ENCODE results near the gene ATP8A1.
"Not testable (repeated sequence)": the region's sequence is repeated elsewhere in the genome, so short reads cannot be mapped to it uniquely, and the experiment has no call there.

The ATP8A1 gene

DNA sequence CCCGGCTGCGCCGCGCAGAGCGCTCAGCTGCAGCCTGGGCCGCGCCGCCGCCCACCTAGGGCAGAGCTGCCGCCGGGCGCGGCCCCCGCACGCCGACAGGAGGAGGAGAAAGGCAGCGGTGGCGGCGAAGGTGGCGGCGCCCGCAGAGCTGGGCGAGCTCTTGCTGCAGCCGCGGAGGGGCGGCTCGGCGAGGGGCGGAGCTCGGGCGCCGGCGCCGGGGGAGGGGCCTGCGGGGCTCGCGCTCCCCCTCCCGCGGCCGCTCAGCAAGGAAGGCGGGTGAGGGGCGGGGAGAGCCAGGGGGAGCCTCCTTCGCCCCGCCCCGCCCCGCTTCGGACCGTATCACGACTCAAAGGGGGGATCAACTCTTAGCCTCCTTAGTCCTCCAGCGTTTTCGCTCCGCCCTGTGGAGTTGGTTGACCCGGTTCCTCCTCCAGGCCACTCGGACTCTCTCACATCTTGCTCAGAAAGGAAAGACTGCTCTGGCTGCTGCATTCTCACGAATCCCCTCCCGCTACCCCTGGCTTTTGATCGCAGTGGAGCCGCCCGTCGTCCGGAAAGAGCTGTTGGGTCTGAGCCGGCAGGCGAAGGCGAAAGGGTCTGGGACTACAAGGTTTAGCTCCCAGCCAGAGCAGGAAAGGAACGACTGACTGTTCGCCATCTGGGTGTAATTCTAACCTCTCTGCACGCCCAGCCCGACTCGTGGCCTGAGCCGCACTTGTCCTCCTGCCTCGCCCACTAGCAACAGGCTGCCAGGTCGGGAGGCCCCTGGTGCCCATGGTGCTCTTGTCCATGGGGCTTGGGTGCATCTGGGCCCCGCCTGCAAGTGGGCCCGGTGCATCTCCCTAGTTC lies at the start of gene ATP8A1:
TSS of gene ATP8A1 (minus strand) at position 162 of the 849 bp plus-strand sequence. CDS start 232 bp downstream, outside the sequence.
- peak; percentile 43 for DNase-seq (ENCODE audit: low read depth)
- H3K4me3 ChIP-seq (ENCODE audit: low read depth, low read length): peak within 1 kb of the TSS; percentile 64

DNA sequence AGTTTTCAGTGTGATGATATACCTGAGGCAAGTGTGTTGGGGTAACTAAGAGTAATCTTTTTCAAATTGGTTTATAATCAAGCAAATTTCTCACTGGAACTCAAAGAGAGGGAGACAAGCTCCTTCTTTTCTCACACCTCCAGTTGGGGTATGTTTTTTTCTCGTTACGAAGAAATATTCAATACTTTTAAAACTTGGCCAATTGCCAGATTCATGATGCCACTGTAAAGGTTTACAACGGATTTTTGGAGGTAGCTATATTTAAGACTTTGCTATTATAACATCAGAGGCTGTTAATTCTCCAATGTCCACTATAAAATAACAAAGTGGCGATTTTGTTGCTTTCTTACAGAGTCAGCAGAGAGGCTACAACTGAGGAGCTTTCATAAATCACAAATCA lies 49.2 kb upstream of the ATP8A1 start:
- no peak overlapping the region for H3K4me3 ChIP-seq (ENCODE audit: low read depth, low read length)
- no peak for DNase-seq (ENCODE audit: low read depth)

DNA sequence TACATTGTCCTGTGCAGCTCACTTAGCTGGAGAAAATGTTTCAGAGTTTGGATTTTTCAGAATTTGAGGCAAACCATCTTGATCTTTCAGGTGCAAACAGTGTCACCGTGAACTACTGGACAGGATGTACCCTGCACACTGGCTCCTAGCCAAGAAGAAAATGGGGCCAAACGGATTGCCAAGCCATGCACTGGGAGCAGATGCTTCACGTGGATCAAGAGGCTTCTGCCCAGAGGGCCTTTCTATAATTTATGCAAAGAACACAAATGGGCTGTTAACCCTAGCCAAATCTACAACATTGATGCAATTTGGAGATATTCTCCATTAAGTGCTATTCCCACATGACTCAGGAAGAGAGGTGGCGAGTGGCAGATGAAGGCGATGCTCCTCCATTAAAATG lies 46.9 kb upstream of the ATP8A1 start:
- DNase-seq (ENCODE audit: low read depth): no peak
- no peak overlapping the region for H3K4me3 ChIP-seq (ENCODE audit: low read depth, low read length)

- DNase-seq (ENCODE audit: low read depth): no peak
Observed at GRCh38 chr4:42702895-42703294, 46.0 kb upstream of the ATP8A1 start.

GRCh38 chr4:42701780-42702179 lies 44.9 kb upstream of the ATP8A1 start:
- not testable (repeated sequence) for DNase-seq (ENCODE audit: low read depth); H3K4me3 ChIP-seq (ENCODE audit: low read depth, low read length)

More at GRCh38 chr4:42702895-42703294, 46.0 kb upstream of the ATP8A1 start:
- H3K4me3 ChIP-seq (ENCODE audit: low read depth, low read length): no peak overlapping the region

- no peak for DNase-seq (ENCODE audit: low read depth)
- no peak overlapping the region for H3K4me3 ChIP-seq (ENCODE audit: low read depth, low read length)
Observed at GRCh38 chr4:42690537-42690936, 33.6 kb upstream of the ATP8A1 start.

DNA sequence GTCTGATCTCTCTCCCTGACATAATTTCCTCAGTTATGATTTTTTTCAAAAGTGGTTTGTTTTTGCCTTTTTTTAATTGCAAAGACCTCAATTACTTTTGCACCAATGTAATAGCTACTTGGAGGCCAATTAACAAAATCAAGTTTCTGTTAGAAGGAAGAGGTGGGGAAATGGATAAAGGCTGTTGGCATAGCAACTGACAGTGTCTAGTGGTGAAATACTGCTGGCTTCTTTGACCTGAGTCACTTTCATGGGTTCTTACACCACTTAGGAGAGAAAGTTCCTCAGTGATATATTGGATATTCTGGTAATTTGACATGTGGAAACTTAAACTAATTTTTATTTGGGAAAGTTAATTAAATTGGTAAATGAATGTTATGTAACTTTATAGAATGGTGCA lies 26.5 kb upstream of the ATP8A1 start:
- no peak for DNase-seq (ENCODE audit: low read depth)
- no peak overlapping the region for H3K4me3 ChIP-seq (ENCODE audit: low read depth, low read length)

DNA sequence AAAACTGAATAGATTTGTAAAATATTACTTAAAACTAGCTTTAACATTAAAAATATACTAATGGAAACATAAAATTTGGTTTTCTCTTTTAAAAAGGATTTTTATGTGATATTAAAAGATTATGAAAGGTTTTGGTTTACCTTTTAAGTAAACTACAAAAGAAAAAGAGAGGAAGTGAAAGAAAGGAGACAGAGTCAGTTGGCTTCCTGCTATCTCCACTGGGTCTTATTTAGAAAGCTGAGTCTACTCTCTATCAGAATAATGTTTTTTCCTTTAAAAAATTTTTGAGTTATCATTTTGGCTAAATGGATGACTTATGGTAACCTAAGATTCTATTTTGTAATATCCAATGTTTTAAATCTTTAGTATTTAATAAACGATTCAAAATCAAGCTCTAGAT lies 21.6 kb upstream of the ATP8A1 start:
- no peak overlapping the region for H3K4me3 ChIP-seq (ENCODE audit: low read depth, low read length)
- DNase-seq (ENCODE audit: low read depth): no peak

DNA sequence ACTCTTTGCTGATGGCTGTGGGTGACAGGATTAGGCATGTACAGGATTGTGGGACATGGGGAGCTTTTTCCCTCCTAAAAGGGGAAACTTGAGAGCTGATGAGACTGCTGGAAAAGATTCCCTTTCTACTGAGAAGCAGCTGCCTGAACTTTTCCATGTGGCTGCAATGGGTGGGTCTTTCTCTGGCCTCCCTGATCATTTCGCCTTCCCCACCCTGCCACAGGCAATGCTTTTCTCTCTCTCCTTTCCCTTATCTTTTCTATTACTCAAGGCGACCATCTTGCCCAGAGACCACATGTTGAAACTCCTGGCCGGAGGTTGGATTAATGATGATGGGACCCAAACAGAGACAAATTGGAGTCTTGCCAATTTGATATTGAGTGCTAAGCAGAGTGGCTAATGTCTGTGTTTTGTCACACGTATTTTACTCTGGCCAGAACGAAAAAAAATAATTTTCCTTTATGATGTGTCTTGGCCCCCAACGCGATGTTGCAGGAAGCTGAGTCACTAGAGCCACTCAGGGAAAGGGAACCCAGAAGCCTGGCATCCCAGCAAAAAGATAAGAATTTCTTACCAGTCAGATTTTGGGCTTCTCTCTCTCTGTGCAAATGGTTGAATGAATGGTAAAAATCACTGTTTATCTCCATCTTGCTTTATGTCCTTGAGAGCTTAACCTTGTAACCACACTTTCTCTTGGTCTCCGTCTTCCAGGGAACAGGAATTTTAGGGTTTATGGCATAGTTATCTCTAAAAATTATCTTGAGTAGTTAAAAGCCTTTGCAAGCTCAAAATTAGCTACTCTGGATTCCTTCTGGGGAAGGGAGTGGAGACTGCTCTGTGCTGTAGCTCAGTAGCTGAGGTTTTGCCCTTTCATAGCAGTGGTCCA lies 19.4 kb upstream of the ATP8A1 start:
- H3K4me3 ChIP-seq (ENCODE audit: low read depth, low read length): no peak overlapping the region
- no peak for DNase-seq (ENCODE audit: low read depth)

DNA sequence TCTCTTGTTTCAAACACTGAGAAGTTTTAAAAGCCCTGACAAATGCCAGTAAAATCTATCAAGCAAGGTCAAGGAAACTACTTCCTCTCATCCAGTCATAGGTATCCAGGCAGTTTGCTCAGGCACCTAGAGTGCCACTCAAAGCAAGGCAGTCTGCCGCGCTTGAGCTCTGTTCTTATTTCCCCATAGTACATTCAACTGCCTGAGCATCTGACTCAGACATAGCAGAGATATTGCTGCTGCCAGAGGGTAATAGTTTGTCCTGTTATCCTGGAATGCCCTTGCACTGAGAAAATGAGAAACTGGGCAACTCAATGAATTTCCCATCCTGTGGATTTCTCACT lies 16.1 kb upstream of the ATP8A1 start:
- peak; percentile 1 for DNase-seq (ENCODE audit: low read depth)
- H3K4me3 ChIP-seq (ENCODE audit: low read depth, low read length): no peak overlapping the region

- no peak for DNase-seq (ENCODE audit: low read depth)
- no peak overlapping the region for H3K4me3 ChIP-seq (ENCODE audit: low read depth, low read length)
Observed at GRCh38 chr4:42672359-42673081, 15.6 kb upstream of the ATP8A1 start.

- DNase-seq (ENCODE audit: low read depth): no peak
Observed at GRCh38 chr4:42671431-42672194, 14.7 kb upstream of the ATP8A1 start.

DNA sequence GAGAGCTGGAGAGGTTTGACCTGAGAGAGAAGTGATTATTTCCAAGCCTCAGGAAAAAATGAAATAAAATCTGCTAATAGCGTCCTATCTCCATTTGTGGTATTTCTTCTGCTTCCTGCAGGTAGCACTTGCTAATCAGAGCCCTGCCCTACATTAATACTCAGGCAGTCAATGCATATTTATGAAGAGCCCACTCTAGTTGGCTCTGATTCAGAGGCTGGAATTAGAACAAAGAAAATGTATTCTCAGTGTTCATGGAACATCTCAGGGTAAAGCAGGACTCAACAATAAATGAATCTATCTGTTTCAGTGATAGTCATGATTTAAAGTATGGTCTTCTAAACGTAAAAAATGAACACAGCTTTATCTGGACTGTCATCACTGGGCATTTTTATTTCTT lies 1.4 kb upstream of the ATP8A1 start:
- no peak for DNase-seq (ENCODE audit: low read depth)
- no peak overlapping the region for H3K4me3 ChIP-seq (ENCODE audit: low read depth, low read length)

More at GRCh38 chr4:42671431-42672194, 14.7 kb upstream of the ATP8A1 start:
- H3K4me3 ChIP-seq (ENCODE audit: low read depth, low read length): no peak overlapping the region

- no peak for DNase-seq (ENCODE audit: low read depth)
- H3K4me3 ChIP-seq (ENCODE audit: low read depth, low read length): peak overlapping the region; percentile 64
Observed at GRCh38 chr4:42656679-42656943, 294 bp downstream of the ATP8A1 start.

- peak overlapping the region; percentile 64 for H3K4me3 ChIP-seq (ENCODE audit: low read depth, low read length)
- no peak for DNase-seq (ENCODE audit: low read depth)
Observed at GRCh38 chr4:42655921-42656678, 805 bp downstream of the ATP8A1 start.

DNA sequence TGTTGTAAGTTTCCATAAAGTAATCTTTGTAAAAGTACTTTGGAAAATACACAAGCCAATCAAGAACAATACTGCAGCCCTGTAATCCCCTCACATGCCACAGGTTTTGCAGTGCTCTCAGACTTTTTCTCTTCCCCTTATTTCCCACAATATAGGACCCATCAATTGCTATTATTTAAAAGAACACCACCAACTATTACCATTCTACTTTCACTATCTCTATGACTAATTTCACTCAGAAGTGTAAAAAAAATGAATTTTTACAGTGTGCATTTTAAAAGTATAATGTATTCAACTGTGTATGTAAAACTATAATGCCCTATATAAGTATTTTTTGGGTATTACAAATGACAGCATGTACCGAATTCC lies 1.7 kb downstream of the ATP8A1 start:
- no peak overlapping the region for H3K4me3 ChIP-seq (ENCODE audit: low read depth, low read length)
- DNase-seq (ENCODE audit: low read depth): no peak

DNA sequence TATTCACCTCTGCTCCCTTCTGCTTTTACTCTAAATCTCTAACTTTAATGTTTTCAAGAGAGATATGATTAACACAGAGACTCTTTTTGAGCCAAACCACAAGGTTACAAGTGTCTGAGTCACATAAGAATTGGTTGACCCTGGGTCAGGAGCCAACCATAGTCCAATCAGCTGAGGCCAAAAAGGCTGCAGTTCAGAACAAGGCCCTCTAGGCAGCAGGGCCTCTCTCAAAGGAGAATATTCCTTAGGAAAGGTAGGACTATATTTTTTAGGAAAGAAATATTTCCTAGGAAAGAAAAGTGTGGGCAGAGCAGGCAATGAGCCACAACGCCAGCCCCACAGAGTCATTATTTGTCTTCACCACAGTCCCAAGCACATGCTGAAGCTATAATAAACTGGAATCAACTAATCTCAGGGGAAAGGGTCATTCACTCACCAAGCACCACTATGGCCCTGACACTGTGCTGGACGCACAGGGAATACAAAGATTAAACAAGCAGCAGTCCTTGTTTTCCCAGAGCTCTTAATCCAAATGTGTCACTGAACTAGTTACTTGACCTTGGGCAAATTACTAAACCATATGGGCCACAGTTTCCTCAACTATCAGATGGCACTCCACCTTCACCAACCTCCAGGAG lies 2.2 kb downstream of the ATP8A1 start:
- peak; percentile 19 for DNase-seq (ENCODE audit: low read depth)
- no peak overlapping the region for H3K4me3 ChIP-seq (ENCODE audit: low read depth, low read length)

Data from skeletal muscle cell (primary cell).